Stimulated activated naive CD8-positive, alpha-beta T cell treated with anti-CD3 and anti-CD28 coated beads, Interleukin-15, Interleukin-2, amounts not matched to agents 100 U/mL and 50 U/mL, for 24 hours (primary cell): ENCODE measurements around the gene SLC34A3.
A peak's percentile ranks its signal among the peaks of the same experiment; 100 is the strongest.
"Not testable (repeated sequence)": the region's sequence is repeated elsewhere in the genome, so short reads cannot be mapped to it uniquely, and the experiment has no call there.

Experiments
- ATAC-seq: fragments of 150-1000 bp; cut with Tn5 transposase; one replicate; pipeline ENCODE4 v1.10.0; 2021
- DNase-seq: peaks from one replicate; pipeline ENCODE4 v3.0.0; 2021

The SLC34A3 gene

GRCh38 chr9:137241490-137242268 lies 11.0 kb downstream of the SLC34A3 start:
- ATAC-seq, result peak; percentile 11

GRCh38 chr9:137242269-137243203 lies 11.8 kb downstream of the SLC34A3 start:
- ATAC-seq (no peak), DNase-seq (no peak)

More at GRCh38 chr9:137241490-137242268, 11.0 kb downstream of the SLC34A3 start:
- peak; percentile 77 for DNase-seq

- not testable (repeated sequence) for ATAC-seq, DNase-seq
These were observed 12.5 kb downstream of the SLC34A3 start for GRCh38 chr9:137243266-137243625.

- no peak for DNase-seq
- no peak for ATAC-seq
These were observed 13.2 kb downstream of the SLC34A3 start for GRCh38 chr9:137243626-137244485.

GRCh38 chr9:137244486-137245449 lies 14.1 kb downstream of the SLC34A3 start:
- ATAC-seq (no peak), DNase-seq (no peak)

- ATAC-seq, result no peak
- no peak for DNase-seq
These were observed 15.0 kb downstream of the SLC34A3 start for GRCh38 chr9:137245450-137246421.

GRCh38 chr9:137247135-137247915 lies 16.6 kb downstream of the SLC34A3 start:
- ATAC-seq (no peak), DNase-seq (no peak)

GRCh38 chr9:137247916-137248175 lies 17.1 kb downstream of the SLC34A3 start:
- no peak for DNase-seq
- ATAC-seq, result no peak

- ATAC-seq (no peak), DNase-seq (no peak)
These were observed 19.9 kb downstream of the SLC34A3 start for GRCh38 chr9:137250329-137251193.

GRCh38 chr9:137251194-137251461 lies 20.4 kb downstream of the SLC34A3 start, which contains the start of gene STPG3:
STPG3 (plus strand) TSS chr9:137251286; CDS start chr9:137251287, 1 bp downstream.
- DNase-seq (no peak), ATAC-seq (no peak)

GRCh38 chr9:137251490-137252268 lies 21.0 kb downstream of the SLC34A3 start:
- no peak for DNase-seq
- ATAC-seq, result no peak

- no peak for ATAC-seq
- DNase-seq, result no peak
These were observed 22.1 kb downstream of the SLC34A3 start for GRCh38 chr9:137252555-137253506.

GRCh38 chr9:137253717-137254623 lies 23.3 kb downstream of the SLC34A3 start:
- ATAC-seq, result no peak

GRCh38 chr9:137254624-137255447 lies 24.1 kb downstream of the SLC34A3 start, which contains the start of gene NELFB:
NELFB (plus strand) TSS chr9:137255327.
- DNase-seq (peak; percentile 99), ATAC-seq (peak; percentile 91)

More at GRCh38 chr9:137253717-137254623, 23.3 kb downstream of the SLC34A3 start:
- DNase-seq, result no peak
